Loucy (cell line): ENCODE measurements around the gene IL11.

Source experiments
- H2AFZ ChIP-seq: fragments of 200-600 bp; sonication (generic); 2 replicates; pipeline ENCODE4 v1.6.0; 2016; ENCODE audit warnings: antibody characterized with exemption, mild to moderate bottlenecking, low read length, moderate library complexity
- H3F3A ChIP-seq: fragments of 200-600 bp; 2 replicates; pipeline ENCODE4 v1.6.0; 2016; ENCODE audit warnings: antibody characterized with exemption, low read depth, mild to moderate bottlenecking
- H3K27me3 ChIP-seq: fragments of 200-600 bp; sonication (generic); 2 replicates; pipeline ENCODE4 v1.6.1; 2014; ENCODE audit warnings: low read length, mild to moderate bottlenecking; ENCODE audit not compliant: insufficient read depth, poor library complexity, severe bottlenecking
- H3K36me3 ChIP-seq: fragments of 200-600 bp; sonication (generic); 2 replicates; pipeline ENCODE4 v1.6.1; 2016; ENCODE audit warnings: low read length; ENCODE audit not compliant: insufficient read depth
- H3K4me1 ChIP-seq: fragments of 200-600 bp; sonication (generic); 2 replicates; pipeline ENCODE4 v1.5.1; 2014; ENCODE audit warnings: low read length, mild to moderate bottlenecking; ENCODE audit not compliant: insufficient read depth, poor library complexity, severe bottlenecking
- H3K4me2 ChIP-seq: fragments of 200-600 bp; sonication (generic); 2 replicates; pipeline ENCODE4 v1.6.0; 2014; ENCODE audit warnings: antibody characterized with exemption, low read length, low read depth, mild to moderate bottlenecking; ENCODE audit not compliant: poor library complexity, severe bottlenecking
- H3K4me3 ChIP-seq: fragments of 200-600 bp; sonication (generic); 2 replicates; pipeline ENCODE4 v1.5.1; 2014; ENCODE audit warnings: low read length, mild to moderate bottlenecking, mixed read lengths; ENCODE audit not compliant: poor library complexity, severe bottlenecking
- H3K79me2 ChIP-seq: fragments of 200-600 bp; sonication (generic); 2 replicates; pipeline ENCODE4 v1.6.1; 2014; ENCODE audit warnings: low read length; ENCODE audit not compliant: insufficient read depth
- H3K9ac ChIP-seq: fragments of 200-600 bp; sonication (generic); 2 replicates; pipeline ENCODE4 v1.6.0; 2014; ENCODE audit warnings: mild to moderate bottlenecking, low read depth, low read length, moderate library complexity; ENCODE audit not compliant: poor library complexity, severe bottlenecking
- H3K9me2 ChIP-seq: fragments of 200-600 bp; sonication (generic); replicated peaks from 2 replicates; pipeline ENCODE4 v1.6.1; 2016; ENCODE audit warnings: low read depth, low read length, mixed read lengths
- H3K9me3 ChIP-seq: fragments of 200-600 bp; sonication (generic); 2 replicates; pipeline ENCODE4 v1.6.1; 2014; ENCODE audit warnings: mild to moderate bottlenecking, antibody characterized with exemption, low read length, low read depth; ENCODE audit not compliant: insufficient read depth
- H4K20me1 ChIP-seq: fragments of 200-600 bp; sonication (generic); 2 replicates; pipeline ENCODE4 v1.6.0; 2014; ENCODE audit warnings: antibody characterized with exemption, low read length, mild to moderate bottlenecking; ENCODE audit not compliant: insufficient read depth, poor library complexity, severe bottlenecking
- CTCF ChIP-seq: fragments of 200-600 bp; sonication (generic); conservative IDR thresholded peaks from 2 replicates; pipeline ENCODE4 v1.5.1; 2014; ENCODE audit warnings: mild to moderate bottlenecking, antibody characterized with exemption, low read length
- EZH2phosphoT487 ChIP-seq: fragments of 200-600 bp; IDR thresholded peaks from 2 replicates; pipeline ENCODE4 v1.6.1; 2018; ENCODE audit warnings: antibody characterized with exemption, mild to moderate bottlenecking, moderate library complexity, borderline replicate concordance

IL11 gene

GRCh38 chr19:55362990-55363716, 7.1 kb downstream of the IL11 start, which contains the start of gene GARIN5B:
GARIN5B (minus strand) TSS chr19:55363260; CDS start chr19:55363066, 194 bp downstream.
- Histone ChIP-seq H3K4me3 (no peak within 1 kb of the TSS), H3K9ac (no peak within 1 kb of the TSS), H2AFZ (no peak within 1 kb of the TSS), H3K9me2 (no peaks in the 10 kb centered on the region), H3K79me2 (no peaks in the 10 kb centered on the region), H3F3A (no peaks in the 10 kb centered on the region), H3K9me3 (no peaks in the 10 kb centered on the region), H3K4me2 (no peak within 1 kb of the TSS), H3K27me3 (no peaks in the 10 kb centered on the region), H4K20me1 (no peaks in the 10 kb centered on the region), H3K36me3 (no peaks in the 10 kb centered on the region), H3K4me1 (no peaks in the 10 kb centered on the region)
- no peak for TF ChIP-seq EZH2phosphoT487
- TF ChIP-seq CTCF = no peak

DNA sequence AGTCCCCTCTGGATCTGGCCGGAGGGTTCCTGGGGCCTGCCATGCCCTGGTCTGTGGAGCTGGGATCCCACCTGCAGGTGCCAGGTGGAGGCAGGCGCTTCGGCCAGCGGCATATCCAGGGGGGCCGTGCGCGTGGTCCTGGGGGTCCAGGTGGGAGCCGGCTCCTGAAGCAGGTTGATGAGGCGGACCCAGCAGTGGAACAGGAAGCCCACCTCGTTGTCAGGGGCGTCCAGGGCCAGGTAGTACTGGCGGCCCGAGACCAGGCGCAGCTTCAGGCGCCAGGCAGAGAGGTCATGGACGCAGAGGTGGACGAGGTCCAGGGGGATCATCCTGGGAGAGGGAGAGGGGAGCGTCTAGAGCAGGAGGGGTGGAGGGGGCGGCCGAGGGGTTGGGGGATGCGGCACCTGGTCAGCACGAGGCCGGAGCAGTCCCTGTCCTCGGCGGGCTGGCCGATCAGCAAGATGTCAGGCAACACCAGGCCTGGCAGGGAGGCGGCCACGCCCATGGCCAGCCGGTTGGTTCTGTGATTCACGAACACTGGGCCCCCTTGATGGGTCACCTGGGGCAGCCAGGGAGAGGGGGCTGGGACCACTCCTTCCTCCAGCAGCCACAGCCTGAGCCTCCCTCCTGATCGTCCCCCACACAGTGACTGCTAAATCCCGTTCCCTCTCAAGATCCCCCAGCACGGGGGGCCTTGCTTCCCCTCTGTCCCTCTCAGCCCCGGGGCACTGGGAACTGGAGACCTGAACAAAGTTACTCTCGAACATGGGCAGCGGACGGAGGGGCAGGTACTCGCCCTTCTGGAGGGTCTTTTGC, 7.9 kb downstream of the IL11 start:
- no peak overlapping the region for H3K9ac ChIP-seq
- no peaks in the 10 kb centered on the region for H3K27me3 ChIP-seq
- no peak overlapping the region for H2AFZ ChIP-seq
- no peaks in the 10 kb centered on the region for H4K20me1 ChIP-seq
- no peak overlapping the region for H3K4me2 ChIP-seq
- no peaks in the 10 kb centered on the region for H3K4me1 ChIP-seq
- no peaks in the 10 kb centered on the region for H3F3A ChIP-seq
- no peaks in the 10 kb centered on the region for H3K9me2 ChIP-seq
- no peaks in the 10 kb centered on the region for H3K79me2 ChIP-seq
- TF ChIP-seq EZH2phosphoT487 = no peak
- H3K4me3 ChIP-seq = no peak overlapping the region
- no peaks in the 10 kb centered on the region for H3K36me3 ChIP-seq
- no peaks in the 10 kb centered on the region for H3K9me3 ChIP-seq

GRCh38 chr19:55360902-55361301, 9.4 kb downstream of the IL11 start:
- H3K27me3 ChIP-seq = no peaks in the 10 kb centered on the region
- no peak overlapping the region for H3K4me2 ChIP-seq
- H3K9me2 ChIP-seq = no peaks in the 10 kb centered on the region
- no peaks in the 10 kb centered on the region for H4K20me1 ChIP-seq
- no peaks in the 10 kb centered on the region for H3K79me2 ChIP-seq
- H3K4me3 ChIP-seq = no peak overlapping the region
- H3K9me3 ChIP-seq = no peaks in the 10 kb centered on the region
- H3F3A ChIP-seq = no peaks in the 10 kb centered on the region
- H3K9ac ChIP-seq = no peak overlapping the region
- H2AFZ ChIP-seq = no peak overlapping the region
- TF ChIP-seq CTCF = no peak
- TF ChIP-seq EZH2phosphoT487 = no peak
- no peaks in the 10 kb centered on the region for H3K36me3 ChIP-seq
- H3K4me1 ChIP-seq = no peaks in the 10 kb centered on the region
